HG03097 (cell line): ENCODE results near the gene C4orf33.
"Not testable (repeated sequence)": the region's sequence is repeated elsewhere in the genome, so short reads cannot be mapped to it uniquely, and the experiment has no call there.

ENCODE experiments used
- ATAC-seq: cut with Tn5 transposase; IDR thresholded peaks from one replicate; pipeline ENCODE4 v1.9.1; 2021; ENCODE audit not compliant: unreplicated experiment, low FRiP score

The C4orf33 gene, protein sequence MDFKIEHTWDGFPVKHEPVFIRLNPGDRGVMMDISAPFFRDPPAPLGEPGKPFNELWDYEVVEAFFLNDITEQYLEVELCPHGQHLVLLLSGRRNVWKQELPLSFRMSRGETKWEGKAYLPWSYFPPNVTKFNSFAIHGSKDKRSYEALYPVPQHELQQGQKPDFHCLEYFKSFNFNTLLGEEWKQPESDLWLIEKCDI

DNA sequence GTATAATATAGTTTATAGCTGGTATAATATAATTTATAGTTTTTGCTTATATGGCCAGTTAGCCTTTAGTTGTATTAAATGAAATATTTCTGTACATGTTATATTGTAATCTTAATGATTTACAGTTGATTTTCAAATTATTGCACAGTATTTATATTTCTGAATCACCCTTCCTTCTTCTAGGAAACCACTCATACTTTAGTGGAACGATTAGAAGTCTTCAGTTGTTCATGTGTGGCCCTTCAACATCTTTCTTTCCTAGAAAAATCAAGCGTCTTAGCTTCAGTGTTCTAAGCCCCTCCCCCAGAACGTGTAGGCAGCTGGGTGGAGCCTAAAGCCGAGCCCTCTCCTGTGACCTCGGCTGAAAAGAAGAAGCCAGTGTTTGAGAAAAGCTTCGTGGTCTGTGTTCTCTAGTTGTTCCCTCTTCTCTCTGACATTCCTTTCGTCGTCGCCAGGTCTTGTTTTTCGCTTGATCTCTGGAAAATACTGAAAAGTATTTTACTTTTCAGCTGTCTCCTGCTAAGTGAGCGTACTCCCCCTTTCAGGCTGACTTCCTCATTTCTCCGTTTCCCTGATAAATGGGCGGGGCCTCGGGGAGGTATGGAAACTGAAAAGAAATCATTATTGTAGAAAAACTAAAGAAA lies at the start of gene C4orf33:
TSS of gene C4orf33 (plus strand) at position 342 of the 644 bp plus-strand sequence. CDS start 6,459 bp downstream, outside the sequence.
- peak; percentile 41 for ATAC-seq

DNA sequence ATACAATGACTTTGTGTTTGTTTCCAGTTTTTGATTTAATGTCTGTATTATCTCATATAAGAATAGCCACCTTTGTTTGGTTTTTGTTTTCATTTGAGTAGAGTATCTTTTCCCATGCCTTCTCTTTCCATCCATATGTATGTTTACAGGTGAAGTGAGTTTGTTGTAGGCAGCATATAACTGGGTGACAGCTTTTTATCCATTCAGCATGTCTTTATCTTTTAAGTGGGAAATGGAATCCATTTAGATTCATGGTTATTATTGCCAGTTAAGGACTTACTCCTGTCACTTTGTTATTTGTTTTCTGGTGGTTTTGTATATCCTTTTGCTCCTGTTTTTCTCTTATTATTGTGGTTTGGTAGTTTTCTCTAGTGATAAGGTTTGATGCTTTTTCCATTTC lies 36.9 kb upstream of the C4orf33 start:
- no peak for ATAC-seq

DNA sequence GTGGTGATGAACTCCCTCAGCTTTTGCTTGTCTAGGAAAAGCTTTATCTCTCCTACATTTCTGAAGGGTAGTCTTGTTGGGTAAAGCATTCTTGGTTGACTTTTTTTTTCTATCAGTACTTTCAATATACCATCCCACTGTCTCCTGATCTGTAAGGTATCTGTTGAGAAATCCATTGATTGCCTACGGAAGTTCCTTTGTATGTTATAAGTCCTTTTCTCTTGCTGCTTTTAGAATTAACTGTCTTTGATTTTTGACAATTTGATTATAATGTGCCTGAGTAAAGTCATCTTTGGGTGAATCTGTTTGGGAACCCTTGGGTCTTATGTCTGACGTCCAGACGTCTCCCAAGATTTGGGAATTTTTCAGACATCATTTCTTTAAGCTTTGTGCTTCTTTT lies 33.4 kb upstream of the C4orf33 start:
- ATAC-seq: no peak

DNA sequence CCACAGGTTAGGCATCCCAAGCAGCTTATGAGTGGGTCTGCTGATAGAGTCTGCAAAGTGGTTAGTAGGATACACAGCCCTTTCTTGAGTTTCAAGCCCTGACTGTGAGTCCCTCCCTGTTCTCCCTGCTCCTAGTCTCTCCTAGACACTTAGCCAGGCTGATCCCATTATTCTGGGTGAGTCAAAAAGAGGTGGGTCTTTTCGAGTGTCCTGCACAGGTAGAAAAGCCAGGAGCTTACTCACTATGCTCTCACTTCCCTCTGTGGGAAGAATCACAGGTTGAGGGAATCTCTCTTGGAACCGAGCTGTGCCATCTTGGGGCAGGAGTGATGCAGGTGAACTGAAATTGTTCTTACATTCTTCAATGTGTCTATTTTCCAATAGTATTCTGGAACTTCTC lies 32.3 kb upstream of the C4orf33 start:
- no peak for ATAC-seq

DNA sequence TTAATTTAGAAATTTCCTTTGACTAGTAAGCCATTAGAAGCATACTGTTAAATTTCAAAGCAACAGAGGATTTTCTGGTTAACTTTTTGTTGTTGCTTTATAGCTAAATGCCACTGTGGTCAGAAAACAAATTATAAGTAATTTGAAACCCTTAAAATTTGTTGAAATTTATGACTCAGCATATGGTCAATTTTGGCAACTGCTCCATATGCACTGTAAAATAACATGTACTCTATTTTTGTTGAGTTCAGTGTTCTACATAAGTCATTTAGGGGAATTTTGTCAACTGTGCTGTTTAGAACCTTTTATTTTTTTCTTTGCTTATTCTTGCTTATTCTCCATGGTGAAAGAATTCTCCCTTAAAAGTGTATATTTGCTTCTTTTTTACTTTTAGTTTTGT lies 31.2 kb upstream of the C4orf33 start:
- no peak for ATAC-seq

DNA sequence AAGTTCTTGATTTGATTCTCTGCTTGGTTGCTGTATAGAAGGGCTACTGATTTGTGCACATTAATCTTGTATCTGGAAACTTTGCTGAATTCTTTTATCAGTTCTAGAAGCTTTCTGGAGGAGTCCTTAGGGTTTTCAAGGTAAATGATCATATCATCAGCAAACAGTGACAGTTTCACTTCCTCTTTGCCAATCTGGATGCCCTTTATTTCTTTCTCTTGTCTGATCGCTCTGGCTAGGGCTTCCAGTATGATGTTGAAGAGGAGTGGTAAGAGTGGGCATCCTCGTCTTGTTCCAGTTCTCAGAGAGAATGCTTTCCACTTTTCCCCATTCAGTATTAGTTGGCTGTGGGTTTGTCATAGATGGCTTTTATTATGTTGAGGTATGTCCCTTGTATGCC lies 26.4 kb upstream of the C4orf33 start:
- ATAC-seq: not testable (repeated sequence)

DNA sequence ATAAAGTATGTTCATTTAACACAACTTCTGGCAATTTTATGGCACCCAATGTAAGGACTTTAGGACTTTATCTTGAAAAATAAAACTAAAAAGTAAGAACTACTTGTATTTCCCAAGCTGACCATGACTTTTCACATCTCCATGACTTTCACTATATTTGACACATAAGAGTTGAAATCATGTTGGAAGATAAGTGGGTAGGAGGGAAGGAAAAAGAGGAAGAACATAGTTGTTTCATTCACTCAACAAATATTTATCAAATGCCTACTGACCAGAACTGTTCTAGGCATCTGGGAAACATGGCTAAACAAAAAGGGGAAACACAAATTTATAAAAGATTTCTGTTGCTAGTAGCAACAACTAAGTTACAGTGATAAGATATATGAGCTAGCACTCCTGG lies 18.6 kb upstream of the C4orf33 start:
- no peak for ATAC-seq

DNA sequence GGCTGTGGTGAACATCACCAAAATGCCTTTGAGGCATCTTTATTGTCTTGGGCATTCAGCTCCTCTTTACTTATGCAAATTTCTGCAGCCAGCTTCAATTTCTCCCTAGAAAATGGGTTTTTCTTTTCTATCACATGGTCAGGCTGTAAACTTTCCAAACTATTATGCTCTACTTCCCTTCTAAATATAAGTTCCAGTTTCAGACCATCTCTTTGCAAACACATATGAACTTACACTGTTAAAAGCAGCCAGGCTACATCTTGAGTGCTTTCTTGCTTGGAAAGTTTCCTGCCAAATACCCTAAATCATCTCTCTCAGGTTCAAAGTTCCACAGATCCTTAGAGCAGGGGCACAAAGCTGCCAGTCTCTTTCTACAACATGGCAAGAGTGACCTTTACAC lies 15.8 kb upstream of the C4orf33 start:
- ATAC-seq: no peak

DNA sequence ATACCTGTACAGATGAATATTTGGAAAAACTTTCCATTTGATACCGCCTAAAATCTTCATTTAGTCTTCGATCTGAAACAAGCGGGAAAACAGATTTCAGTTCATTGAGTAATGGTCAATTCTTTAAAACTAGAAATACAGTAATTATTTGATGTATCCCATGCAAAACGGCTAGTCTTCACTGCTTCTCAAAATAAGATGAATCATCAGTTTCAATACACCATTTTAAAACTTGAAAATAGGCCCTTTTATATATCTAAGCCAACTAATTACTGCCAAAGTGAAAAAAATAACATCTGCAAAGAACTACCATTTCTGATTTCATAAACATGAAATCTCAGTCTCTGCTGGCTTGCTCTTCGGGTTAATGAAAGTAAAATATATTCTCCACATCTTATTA lies 13.7 kb upstream of the C4orf33 start:
- no peak for ATAC-seq

DNA sequence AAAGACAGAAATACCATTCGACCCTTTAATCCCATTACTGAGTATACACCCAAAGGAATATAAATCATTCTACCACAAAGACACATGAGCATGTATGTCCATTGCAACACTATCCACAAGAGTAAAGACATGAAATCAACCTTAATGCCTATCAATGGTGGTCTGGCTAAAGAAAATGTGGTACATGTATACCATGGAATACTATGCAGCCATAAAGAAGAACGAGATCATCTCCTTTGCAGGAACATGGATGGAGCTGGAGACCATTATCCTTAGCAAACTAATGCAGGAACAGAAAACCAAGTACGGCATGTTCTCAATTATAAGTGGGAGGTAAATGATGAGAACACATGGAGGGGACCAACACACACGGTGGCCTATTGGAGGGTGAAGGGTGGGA lies 10.5 kb upstream of the C4orf33 start:
- no peak for ATAC-seq

DNA sequence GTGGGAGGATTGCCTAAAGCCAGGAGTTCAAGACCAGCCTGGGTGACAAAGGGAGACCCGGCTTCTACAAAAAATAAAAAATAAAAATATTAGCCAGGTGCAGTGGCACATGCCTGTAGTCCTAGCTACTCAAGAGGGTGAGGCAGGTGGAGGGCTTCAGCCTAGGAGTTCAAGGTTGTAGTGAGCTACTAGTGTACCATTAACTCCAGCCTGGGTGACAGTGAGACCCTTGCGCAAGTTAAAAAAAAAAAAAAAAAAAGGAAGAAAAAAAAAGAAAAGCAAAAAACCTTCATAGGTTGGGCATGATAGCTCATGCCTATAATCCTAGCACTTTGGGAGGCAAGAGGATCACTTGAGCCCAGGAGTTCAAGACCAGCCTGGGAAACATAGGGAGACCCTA lies 8.4 kb upstream of the C4orf33 start:
- no peak for ATAC-seq

DNA sequence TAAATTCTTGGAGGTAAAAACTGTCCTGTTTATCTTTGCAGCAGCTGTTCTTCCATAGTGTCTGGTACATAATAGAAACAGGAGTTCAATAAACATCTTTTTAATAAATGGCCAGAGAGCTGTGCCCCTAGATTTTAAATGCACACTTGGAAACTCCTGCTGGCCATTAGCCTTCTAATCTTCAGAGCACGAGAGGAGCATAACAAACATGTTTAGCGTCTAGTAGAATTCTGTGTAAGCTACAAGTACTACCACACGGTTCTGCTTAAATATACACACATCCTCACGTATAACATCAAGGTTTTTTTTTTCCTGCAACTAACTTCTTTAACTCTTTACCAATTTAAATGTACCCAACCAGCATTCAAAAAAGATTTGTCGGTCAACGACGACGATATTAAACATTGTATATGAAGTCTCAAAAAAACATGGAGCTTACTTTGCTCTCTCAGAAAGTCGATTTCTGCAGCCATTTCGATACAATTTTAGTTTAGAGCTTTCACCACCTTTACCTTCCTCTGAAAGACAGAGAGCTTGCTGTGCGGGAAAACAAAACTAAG lies 3.2 kb upstream of the C4orf33 start:
- no peak for ATAC-seq

DNA sequence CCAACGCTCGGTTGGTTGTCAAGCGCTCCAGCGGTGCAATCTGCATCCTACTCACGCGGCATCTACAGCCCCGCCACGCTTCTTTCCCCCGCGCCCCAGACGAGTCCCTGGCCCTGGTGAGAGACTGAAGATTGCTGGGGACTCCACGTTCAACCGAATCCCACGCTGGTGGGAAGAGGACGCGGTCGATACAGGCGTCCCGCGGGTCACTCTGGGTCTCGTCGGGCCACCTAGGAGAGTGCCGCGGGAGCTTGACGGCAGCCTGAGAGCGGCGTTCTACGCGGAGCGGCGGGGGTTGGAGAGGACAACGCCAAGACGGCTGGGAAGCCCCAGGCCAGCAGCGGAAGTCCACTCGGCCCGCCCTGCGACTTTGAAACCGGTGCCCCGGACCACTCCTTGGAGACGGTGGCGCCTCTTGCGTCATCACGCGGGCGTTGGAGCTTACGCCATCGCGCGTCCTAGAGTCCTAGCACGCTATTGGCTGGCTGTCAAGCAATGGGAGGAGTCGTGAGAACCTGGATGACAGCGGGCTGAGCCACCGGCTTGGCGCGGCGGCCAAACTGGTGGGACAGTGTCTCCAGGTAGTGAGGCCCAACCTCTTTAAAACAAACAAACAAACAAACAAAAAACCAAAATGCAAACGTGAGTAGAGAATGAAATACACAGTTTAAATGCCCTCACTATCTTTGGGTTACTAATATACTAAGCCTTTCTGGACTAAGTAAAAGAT lies 2.6 kb upstream of the C4orf33 start, which contains the start of gene SCLT1:
TSS of gene SCLT1 (minus strand) at position 349 of the 730 bp plus-strand sequence. CDS start 436 bp downstream, outside the sequence.
- peak; percentile 97 for ATAC-seq

DNA sequence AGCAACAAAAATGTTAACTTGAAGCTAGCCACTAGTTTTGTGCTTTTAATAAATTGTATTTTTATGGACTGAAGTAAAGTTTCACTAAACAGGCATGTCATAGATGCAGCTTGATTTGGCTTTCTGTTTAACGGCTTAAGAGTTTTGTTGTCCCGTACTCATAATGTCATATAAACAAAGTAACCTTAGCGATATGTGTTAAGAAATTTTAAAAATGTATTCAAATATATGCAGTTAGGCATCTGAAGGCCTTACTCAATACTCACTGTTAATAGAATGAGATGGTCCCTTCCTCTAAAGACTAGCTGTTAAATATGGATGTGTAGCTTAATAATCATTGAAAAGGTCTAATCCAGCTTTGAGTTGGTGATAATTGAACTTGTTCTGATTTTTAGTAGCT lies 1.6 kb upstream of the C4orf33 start:
- no peak for ATAC-seq

DNA sequence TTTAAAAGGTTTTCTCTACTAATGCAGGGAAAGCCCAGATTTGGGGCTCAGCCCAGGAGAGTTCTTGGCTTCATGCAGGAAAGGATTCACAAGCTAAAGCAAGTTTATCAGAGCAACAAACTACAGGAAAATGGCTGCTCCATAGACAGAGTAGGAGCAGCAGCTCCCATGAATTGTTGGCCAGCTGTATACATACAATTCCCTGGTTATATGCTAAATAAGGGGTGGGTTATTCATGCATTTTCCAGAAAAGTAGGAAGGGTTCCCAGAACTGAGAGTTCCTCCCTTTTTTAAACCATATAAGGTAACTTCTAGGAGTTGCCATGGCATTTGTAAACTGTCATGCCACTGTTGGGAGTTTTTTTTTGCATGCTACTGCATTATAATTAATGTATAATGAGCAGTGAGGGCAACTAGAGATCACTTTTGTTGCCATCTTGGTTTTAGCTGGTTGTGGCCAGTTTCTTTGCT lies 2.6 kb downstream of the C4orf33 start:
- ATAC-seq: no peak

DNA sequence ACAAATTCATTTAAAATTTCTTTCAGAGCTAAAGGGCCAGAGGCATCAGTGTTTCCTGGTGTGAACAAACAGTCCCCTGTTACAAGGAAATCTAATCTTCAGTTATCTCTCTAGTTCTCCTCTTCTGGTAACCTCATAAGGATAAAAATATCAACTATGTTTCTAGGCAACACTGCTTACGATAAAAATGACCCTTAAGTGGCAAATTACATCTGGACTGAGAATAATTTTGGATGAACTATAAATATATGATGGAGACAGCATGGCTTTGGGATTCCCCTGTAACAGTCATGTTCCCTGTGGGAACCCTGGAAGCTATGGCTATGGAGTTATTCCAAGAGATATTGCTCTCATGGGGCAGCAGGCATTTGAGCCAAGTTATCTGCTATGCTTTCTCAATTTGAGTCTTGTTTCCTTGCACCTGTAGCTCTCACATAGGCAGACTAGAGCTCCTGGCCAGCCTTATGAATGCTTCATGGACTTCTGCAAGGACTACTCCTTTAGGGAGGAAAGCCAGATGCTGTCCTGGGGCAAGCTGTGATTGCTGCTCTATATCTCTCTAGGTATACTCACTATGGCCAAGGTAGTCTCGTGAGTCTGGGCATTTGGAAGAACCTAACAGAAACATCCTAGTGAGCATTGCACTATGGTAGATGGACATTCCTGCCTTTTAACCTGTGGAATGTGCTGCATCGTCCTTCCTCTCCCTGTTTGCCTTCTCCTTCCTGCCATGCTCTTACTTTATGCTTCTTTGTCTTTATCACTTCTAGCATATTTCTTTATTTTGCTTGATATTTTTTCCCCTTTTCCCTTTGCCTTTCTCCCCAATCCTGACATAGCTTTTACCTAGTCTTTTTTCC lies 14.2 kb downstream of the C4orf33 start:
- ATAC-seq: no peak

DNA sequence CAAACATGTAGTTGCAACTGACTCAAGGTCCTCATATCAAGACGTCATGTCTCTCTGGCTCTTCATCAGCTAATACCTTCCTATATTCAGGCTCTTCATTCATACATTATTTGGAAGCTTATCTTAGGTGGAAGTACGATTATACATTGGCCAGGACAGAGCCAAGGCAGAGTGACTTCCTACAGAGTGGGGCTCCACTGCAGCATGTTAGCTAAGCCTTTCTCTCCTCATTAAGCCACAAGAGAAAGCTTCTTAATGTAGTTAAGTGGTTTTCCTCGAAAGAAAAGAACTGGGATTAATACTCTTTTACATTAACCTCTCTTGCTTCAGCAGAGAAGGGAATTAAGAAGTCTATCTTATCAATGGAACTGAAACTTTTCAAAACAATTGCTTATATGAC lies 15.0 kb downstream of the C4orf33 start:
- ATAC-seq: no peak

DNA sequence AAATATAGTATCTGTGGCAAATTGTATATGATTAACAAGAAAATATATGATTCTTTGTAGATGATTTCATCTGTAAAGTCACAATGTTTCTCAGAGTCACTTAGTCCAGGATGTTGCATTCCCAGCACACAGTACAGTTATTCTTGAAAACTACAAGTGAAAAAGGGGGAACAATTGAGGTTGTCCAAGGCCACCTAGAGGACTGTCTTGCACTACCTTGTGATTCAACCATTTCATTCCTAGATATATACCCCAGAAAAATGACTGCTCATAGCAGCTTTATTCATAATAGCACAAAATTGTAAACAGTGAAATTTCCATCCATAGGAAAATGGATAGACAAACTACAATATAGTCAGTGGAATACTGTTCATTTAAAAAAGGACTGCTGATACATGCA lies 16.0 kb downstream of the C4orf33 start:
- ATAC-seq: no peak

DNA sequence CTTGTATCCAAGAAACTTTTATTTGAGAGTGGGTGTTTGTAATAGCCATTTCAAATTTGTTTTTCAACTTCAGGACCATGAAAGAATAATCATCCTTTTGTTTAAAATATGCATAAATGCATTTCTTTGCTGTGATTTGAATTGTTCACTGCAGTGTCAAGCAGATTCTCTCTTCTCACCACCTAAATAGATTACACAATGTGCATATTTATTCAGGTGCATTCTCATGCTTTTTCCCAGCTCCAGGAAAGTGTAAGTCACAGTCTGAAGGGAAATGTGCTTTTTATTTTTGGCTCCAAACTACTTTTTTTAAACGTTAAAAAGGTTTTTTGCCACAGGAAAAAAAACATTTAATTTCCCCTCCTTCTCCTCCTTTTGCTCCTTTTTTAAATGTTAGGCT lies 17.5 kb downstream of the C4orf33 start:
- no peak for ATAC-seq

DNA sequence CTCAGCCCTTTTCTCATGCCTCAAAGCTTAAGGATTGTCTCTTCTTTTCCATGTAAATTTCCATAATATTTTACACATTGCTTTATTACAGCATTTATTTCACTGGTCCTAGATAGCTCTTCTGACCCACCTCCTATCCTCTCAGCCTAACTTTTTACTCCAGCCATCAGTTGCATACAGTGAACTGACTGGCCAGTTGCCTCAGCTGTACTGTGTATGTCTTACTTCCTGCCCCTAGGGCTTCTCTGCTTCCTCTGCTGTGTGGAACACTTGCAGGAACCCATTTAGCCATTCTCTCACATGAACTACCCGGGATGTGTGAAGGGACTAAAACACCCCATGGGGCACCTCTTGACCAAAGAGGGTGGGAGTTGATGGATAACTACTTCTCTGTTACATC lies 18.0 kb downstream of the C4orf33 start:
- no peak for ATAC-seq
